RWPE2 (cell line): Measurements from ENCODE around the gene FAM174B.

ENCODE experiments used
- ATAC-seq: fragments of 200-7000 bp; cut with Tn5 transposase; 3 replicates; pipeline ENCODE4 v1.9.1; 2021; ENCODE audit warnings: low read depth
- DNase-seq: peaks from one replicate; pipeline ENCODE4 v3.0.0-alpha.2; 2020; ENCODE audit warnings: low spot score
- H3K27ac ChIP-seq: fragments of 450-650 bp; 2 replicates; pipeline ENCODE4 v1.5.1; 2017; ENCODE audit warnings: mild to moderate bottlenecking; ENCODE audit not compliant: poor library complexity, severe bottlenecking
- H3K27me3 ChIP-seq: fragments of 250-450 bp; sonication (Bioruptor Pico); 2 replicates; pipeline ENCODE4 v1.5.1; 2021; ENCODE audit warnings: mild to moderate bottlenecking, moderate library complexity; ENCODE audit not compliant: insufficient read depth, poor library complexity, severe bottlenecking
- H3K36me3 ChIP-seq: fragments of 250-450 bp; sonication (Bioruptor Pico); 2 replicates; pipeline ENCODE4 v1.5.1; 2020; ENCODE audit warnings: low read depth, mild to moderate bottlenecking, moderate library complexity
- H3K4me1 ChIP-seq: fragments of 250-450 bp; sonication (Bioruptor Pico); 2 replicates; pipeline ENCODE4 v1.5.1; 2021; ENCODE audit warnings: mild to moderate bottlenecking, moderate library complexity; ENCODE audit not compliant: insufficient read depth, poor library complexity, severe bottlenecking
- H3K4me3 ChIP-seq: fragments of 250-450 bp; sonication (Bioruptor Pico); 2 replicates; pipeline ENCODE4 v1.5.1; 2021; ENCODE audit warnings: mild to moderate bottlenecking, moderate library complexity; ENCODE audit not compliant: severe bottlenecking
- H3K9me3 ChIP-seq: fragments of 250-450 bp; sonication (Bioruptor Pico); 2 replicates; pipeline ENCODE4 v1.5.1; 2021; ENCODE audit warnings: mild to moderate bottlenecking, moderate library complexity; ENCODE audit not compliant: severe bottlenecking
- TF ChIP-seq, protein P1 (sequence below): fragments of 450-650 bp; IDR thresholded peaks from one replicate; pipeline ENCODE4 v1.5.1; 2017; ENCODE audit warnings: mild to moderate bottlenecking, moderate library complexity; ENCODE audit not compliant: poor library complexity, severe bottlenecking

The FAM174B gene

DNA sequence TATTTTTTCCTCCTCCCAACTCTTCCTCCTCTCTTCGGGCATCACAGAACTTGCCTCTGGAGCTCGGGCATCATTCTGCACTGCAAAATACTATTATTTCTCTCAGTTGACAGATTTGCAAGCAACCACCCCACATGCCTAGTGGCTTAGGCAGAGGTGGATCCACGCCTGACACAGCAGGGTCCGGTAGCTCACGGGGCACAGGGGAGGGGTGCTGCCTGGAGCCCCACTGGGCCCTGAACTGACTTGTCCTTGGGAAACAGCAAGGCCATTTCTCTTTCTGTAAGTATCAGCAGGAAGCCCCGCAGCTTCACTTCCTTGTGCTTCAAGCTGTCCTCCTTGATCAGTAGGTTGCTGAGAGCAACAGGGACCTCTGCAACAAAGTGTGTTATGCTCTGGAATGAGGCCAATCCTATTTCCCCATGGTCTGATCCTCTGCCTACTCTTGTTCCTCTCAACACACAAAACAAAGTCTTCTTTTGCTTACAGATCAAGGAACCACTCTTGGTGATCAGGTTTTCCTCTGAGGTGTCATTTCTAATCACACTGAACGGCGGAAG, 69.1 kb downstream of the FAM174B start:
- ATAC-seq: no peak
- no peaks in the 10 kb centered on the region for H3K9me3 ChIP-seq
- no peak overlapping the region for H3K27ac ChIP-seq
- DNase-seq: peak; percentile 46
- H3K36me3 ChIP-seq: no peaks in the 10 kb centered on the region
- H3K27me3 ChIP-seq: peaks cover 2% of the 10 kb centered on the region
- H3K4me3 ChIP-seq: no peak overlapping the region
- H3K4me1 ChIP-seq: no peaks in the 10 kb centered on the region
- TF ChIP-seq, protein P1, sequence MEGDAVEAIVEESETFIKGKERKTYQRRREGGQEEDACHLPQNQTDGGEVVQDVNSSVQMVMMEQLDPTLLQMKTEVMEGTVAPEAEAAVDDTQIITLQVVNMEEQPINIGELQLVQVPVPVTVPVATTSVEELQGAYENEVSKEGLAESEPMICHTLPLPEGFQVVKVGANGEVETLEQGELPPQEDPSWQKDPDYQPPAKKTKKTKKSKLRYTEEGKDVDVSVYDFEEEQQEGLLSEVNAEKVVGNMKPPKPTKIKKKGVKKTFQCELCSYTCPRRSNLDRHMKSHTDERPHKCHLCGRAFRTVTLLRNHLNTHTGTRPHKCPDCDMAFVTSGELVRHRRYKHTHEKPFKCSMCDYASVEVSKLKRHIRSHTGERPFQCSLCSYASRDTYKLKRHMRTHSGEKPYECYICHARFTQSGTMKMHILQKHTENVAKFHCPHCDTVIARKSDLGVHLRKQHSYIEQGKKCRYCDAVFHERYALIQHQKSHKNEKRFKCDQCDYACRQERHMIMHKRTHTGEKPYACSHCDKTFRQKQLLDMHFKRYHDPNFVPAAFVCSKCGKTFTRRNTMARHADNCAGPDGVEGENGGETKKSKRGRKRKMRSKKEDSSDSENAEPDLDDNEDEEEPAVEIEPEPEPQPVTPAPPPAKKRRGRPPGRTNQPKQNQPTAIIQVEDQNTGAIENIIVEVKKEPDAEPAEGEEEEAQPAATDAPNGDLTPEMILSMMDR: no peak

DNA sequence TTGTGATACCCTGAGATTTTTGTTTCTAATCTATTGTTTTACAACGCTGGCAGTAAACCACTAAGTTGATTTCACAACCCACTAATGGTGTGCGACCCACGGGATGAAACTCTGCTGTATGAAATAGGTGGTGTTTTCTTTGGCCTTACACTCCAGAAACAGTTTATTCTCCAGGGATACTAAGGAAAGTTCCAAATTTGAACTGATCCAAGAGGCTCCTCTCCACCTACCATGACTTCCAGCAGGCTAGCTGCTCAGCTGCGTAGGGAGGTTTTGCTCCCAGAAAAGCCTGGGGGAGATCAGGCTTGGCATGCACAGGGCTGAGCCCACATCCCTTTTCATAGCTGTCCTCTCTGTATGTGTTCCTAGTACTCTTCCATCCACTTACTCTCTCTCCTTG, 71.5 kb downstream of the FAM174B start:
- Histone ChIP-seq H3K27me3 (peaks cover 2% of the 10 kb centered on the region), H3K4me1 (no peaks in the 10 kb centered on the region), H3K9me3 (no peaks in the 10 kb centered on the region), H3K36me3 (no peaks in the 10 kb centered on the region), H3K27ac (no peak overlapping the region), H3K4me3 (no peak overlapping the region)
- no peak for ATAC-seq
- TF ChIP-seq, protein P1: no peak
- DNase-seq: peak; percentile 3

DNA sequence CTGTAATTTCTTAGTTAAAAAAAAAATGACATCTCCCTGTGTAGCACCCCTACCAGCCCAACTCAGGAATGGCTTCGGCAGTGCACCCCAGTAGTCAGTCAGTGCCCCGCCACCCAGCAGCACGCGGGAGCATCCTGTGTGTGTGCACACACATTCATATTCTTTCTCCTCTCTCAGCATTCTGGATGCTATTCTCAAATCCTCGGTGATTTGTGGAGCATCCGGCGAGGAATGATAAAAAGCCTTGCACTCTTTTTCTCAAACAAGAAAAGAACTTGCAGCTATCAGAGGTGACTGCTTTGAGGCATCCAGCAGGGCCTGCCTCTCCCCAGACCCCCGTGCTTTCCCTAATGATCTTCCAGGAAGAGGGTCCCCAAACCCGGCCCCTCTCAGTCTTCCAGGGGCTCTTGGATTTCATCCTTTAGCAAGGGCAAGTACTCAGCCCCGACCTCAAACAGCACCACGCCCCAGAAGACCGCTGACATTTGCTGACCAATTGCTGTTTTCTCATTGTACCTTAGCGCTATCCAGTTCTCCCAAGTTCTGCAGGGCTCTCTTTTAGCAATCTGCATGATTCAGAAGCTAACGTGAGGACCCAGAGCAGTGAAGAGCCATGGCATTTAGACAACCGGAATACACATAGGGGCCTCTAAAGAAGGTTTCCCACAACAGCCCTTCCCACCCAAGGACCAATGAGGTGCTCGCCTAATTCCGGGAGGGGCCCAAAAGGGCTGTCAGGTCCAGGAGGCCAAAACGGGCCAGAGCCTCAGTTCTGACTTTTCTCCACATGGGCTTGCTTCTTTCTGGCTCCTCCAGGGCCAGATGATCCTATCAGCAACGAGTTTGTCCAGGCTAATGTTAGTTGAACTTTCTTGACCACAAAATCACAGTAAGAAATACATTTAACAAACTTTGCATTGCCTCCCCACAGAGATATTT, 72.2 kb downstream of the FAM174B start:
- Histone ChIP-seq H3K36me3 (no peaks in the 10 kb centered on the region), H3K27ac (no peak overlapping the region), H3K9me3 (no peaks in the 10 kb centered on the region), H3K4me3 (no peak overlapping the region), H3K27me3 (no peaks in the 10 kb centered on the region), H3K4me1 (no peaks in the 10 kb centered on the region)
- DNase-seq: no peak
- no peak for ATAC-seq
- TF ChIP-seq, protein P1: no peak

DNA sequence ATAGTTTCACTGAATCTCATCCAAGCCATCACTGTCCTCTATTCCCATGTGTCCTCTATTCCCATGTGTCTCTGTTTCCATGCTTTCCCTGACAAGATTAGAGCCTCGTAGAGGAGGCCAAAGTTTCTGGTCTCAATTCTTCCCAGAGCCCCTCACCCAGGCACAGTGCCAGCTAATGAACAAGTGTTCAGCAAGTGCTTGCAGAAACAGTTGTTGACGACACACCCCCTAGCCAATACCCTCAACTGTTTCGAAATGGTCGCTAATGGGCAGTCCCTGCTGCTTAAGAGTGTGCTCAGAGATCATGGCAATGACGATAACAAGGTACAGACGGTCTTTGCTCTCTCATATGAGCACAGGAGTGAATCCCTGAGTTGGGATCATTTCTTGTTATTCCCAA, 73.4 kb downstream of the FAM174B start:
- H3K9me3 ChIP-seq: no peaks in the 10 kb centered on the region
- DNase-seq: no peak
- no peak overlapping the region for H3K4me3 ChIP-seq
- no peak overlapping the region for H3K27ac ChIP-seq
- ATAC-seq: no peak
- H3K36me3 ChIP-seq: no peaks in the 10 kb centered on the region
- H3K27me3 ChIP-seq: no peaks in the 10 kb centered on the region
- TF ChIP-seq, protein P1: no peak
- no peaks in the 10 kb centered on the region for H3K4me1 ChIP-seq
